Spleen (tissue), 7 donors: ENCODE results near the gene FBXL16.

Experiments
- POLR2A ChIP-seq, 3 donors: fragments of 450-650 bp; IDR thresholded peaks; one replicate each; pipeline ENCODE4 v1.5.1; 2017; ENCODE audit warnings: antibody characterized with exemption in 3 of 3, mild to moderate bottlenecking in 1 of 3
- POLR2AphosphoS5 ChIP-seq, 3 donors: sonication (generic); formaldehyde crosslinking; IDR thresholded peaks; one replicate each; pipeline ENCODE4 v1.5.1; 2017; ENCODE audit warnings: antibody characterized with exemption in 3 of 3
- TF ChIP-seq, protein P1 (sequence below), 11 experiments: fragments of 200-600 bp in 7 of 11; fragments of 450-650 bp in 4 of 11; sonication (generic) in 4 of 11; IDR thresholded peaks in 8 of 11; conservative IDR thresholded peaks in 3 of 11; 1 replicate in 7 of 11; 2 replicates in 4 of 11; pipeline versions ENCODE4 v1.4.0 to v1.8.0; 2016 to 2021; ENCODE audit warnings: antibody characterized with exemption in 11 of 11, inconsistent platforms in 4 of 11, mild to moderate bottlenecking in 1 of 11
- donor health status: DM: no; HTN: no; CAD: no; lungs with moderate emphysema.
- donor health status: DM: no; HTN: no; CAD: no.
- donor health status: DM: no; HTN: no; CAD: no.

DNA sequence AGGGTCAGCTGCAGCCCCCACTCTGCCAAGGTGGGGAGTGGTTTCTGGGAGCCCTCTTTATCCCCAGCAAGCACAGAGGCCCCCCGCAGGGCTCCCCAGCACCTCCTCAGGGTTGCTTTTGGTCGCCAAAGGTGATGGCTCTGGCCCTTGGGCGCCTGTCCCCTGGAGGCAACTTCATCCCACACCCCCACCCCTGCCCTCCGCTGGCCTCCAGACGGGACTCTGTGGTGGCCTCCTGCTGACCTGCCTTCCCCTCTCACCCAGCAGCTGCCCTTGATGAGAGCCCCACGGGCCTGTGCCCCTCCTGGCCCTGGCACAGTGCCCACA lies 45.5 kb downstream of the FBXL16 start:
- TF ChIP-seq, protein P1, sequence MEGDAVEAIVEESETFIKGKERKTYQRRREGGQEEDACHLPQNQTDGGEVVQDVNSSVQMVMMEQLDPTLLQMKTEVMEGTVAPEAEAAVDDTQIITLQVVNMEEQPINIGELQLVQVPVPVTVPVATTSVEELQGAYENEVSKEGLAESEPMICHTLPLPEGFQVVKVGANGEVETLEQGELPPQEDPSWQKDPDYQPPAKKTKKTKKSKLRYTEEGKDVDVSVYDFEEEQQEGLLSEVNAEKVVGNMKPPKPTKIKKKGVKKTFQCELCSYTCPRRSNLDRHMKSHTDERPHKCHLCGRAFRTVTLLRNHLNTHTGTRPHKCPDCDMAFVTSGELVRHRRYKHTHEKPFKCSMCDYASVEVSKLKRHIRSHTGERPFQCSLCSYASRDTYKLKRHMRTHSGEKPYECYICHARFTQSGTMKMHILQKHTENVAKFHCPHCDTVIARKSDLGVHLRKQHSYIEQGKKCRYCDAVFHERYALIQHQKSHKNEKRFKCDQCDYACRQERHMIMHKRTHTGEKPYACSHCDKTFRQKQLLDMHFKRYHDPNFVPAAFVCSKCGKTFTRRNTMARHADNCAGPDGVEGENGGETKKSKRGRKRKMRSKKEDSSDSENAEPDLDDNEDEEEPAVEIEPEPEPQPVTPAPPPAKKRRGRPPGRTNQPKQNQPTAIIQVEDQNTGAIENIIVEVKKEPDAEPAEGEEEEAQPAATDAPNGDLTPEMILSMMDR (IDR thresholded peaks at IDR 0.05 in 8 of 11, conservative IDR thresholded peaks at IDR 0.05 in 3 of 11) = no peak
- TF ChIP-seq POLR2AphosphoS5 (IDR thresholded peaks at IDR 0.05) = no peak
- TF ChIP-seq POLR2A (IDR thresholded peaks at IDR 0.05) = no peak
